HEK293 (cell line): ENCODE measurements around the gene LGALS1.
"Not testable (repeated sequence)": the region's sequence is repeated elsewhere in the genome, so short reads cannot be mapped to it uniquely, and the experiment has no call there.

Experiments
- CTCF ChIP-seq: fragments of 450-650 bp; formaldehyde crosslinking; IDR thresholded peaks from 2 replicates; pipeline ENCODE4 v1.5.1; 2016; ENCODE audit warnings: missing biosample characterization, missing genetic modification characterization
- GFI1B ChIP-seq: fragments of 450-650 bp; formaldehyde crosslinking; IDR thresholded peaks from 2 replicates; pipeline ENCODE4 v1.5.1; 2016; ENCODE audit warnings: missing biosample characterization, missing genetic modification characterization
- REST ChIP-seq: fragments of 450-650 bp; formaldehyde crosslinking; IDR thresholded peaks from 2 replicates; pipeline ENCODE4 v1.5.1; 2016; ENCODE audit warnings: missing biosample characterization, missing genetic modification characterization
- ZBTB48 ChIP-seq: fragments of 450-650 bp; formaldehyde crosslinking; IDR thresholded peaks from 2 replicates; pipeline ENCODE4 v1.5.1; 2016; ENCODE audit warnings: missing biosample characterization, missing genetic modification characterization
- ZNF157 ChIP-seq: fragments of 450-650 bp; formaldehyde crosslinking; IDR thresholded peaks from 2 replicates; pipeline ENCODE4 v1.5.1; 2016; ENCODE audit warnings: missing biosample characterization, missing genetic modification characterization
- ZNF302 ChIP-seq: fragments of 450-650 bp; formaldehyde crosslinking; IDR thresholded peaks from 2 replicates; pipeline ENCODE4 v1.5.1; 2016; ENCODE audit warnings: missing biosample characterization, missing genetic modification characterization, low read depth
- ZNF600 ChIP-seq: fragments of 450-650 bp; formaldehyde crosslinking; IDR thresholded peaks from 2 replicates; pipeline ENCODE4 v1.5.1; 2016; ENCODE audit warnings: missing biosample characterization, missing genetic modification characterization
- ZSCAN30 ChIP-seq: fragments of 450-650 bp; IDR thresholded peaks from 2 replicates; pipeline ENCODE4 v1.5.1; 2018; ENCODE audit warnings: missing biosample characterization, mild to moderate bottlenecking, missing genetic modification characterization, moderate library complexity

GRCh38 chr22:37717746-37718305 lies 42.4 kb downstream of the LGALS1 start:
- not testable (repeated sequence) for TF ChIP-seq ZBTB48; ZNF157 (tag by site-specific recombination); REST; GFI1B (tag by site-specific recombination); CTCF (tag by site-specific recombination); ZNF600 (tag by site-specific recombination); ZNF302 (tag by site-specific recombination); ZSCAN30
